Erythroblast (primary cell): Measurements from ENCODE around the gene HEXIM1.
A peak's percentile ranks its signal among the peaks of the same experiment; 100 is the strongest.

ENCODE experiments used
- GATA1 ChIP-seq: IDR thresholded peaks from 2 replicates; pipeline ENCODE4 v1.6.1; 2011; ENCODE audit warnings: low read depth, mild to moderate bottlenecking, control low read depth, low read length, moderate library complexity
- POLR2A ChIP-seq: IDR thresholded peaks from 2 replicates; pipeline ENCODE4 v1.6.1; 2011; ENCODE audit warnings: mild to moderate bottlenecking, low read length

GRCh38 chr17:45150911-45151809 lies 2.9 kb downstream of the HEXIM1 start:
- TF ChIP-seq POLR2A (peak; percentile 50), GATA1 (no peak)
